ENCODE data around the gene RASD1.
"Not testable (repeated sequence)": the region's sequence is repeated elsewhere in the genome, so short reads cannot be mapped to it uniquely, and the experiment has no call there.

RASD1 gene

GRCh38 chr17:17495536-17496188, 533 bp downstream of the RASD1 start:
- peak; percentile 25 for DNase-seq

- DNase-seq = peak; percentile 48
Observed at GRCh38 chr17:17494870-17495535, 1.2 kb downstream of the RASD1 start.

GRCh38 chr17:17494499-17494869, 1.7 kb downstream of the RASD1 start:
- no peak for DNase-seq

- DNase-seq = no peak
Observed at GRCh38 chr17:17493986-17494466, 2.2 kb downstream of the RASD1 start.

GRCh38 chr17:17493249-17493985, 2.8 kb downstream of the RASD1 start:
- DNase-seq = no peak

GRCh38 chr17:17492571-17492970, 3.6 kb downstream of the RASD1 start:
- no peak for DNase-seq

GRCh38 chr17:17492085-17492484, 4.1 kb downstream of the RASD1 start:
- no peak for DNase-seq

- DNase-seq = no peak
Observed at GRCh38 chr17:17491546-17491988, 4.6 kb downstream of the RASD1 start.

GRCh38 chr17:17491031-17491471, 5.1 kb downstream of the RASD1 start:
- no peak for DNase-seq

- no peak for DNase-seq
Observed at GRCh38 chr17:17487998-17488397, 8.2 kb downstream of the RASD1 start.

GRCh38 chr17:17486416-17486815, 9.8 kb downstream of the RASD1 start:
- not testable (repeated sequence) for DNase-seq

- DNase-seq = no peak
Observed at GRCh38 chr17:17485420-17485819, 10.8 kb downstream of the RASD1 start.

GRCh38 chr17:17484451-17484899, 11.7 kb downstream of the RASD1 start:
- DNase-seq = peak; percentile 24

- DNase-seq = no peak
Observed at GRCh38 chr17:17481860-17482259, 14.3 kb downstream of the RASD1 start.

- DNase-seq = no peak
Observed at GRCh38 chr17:17480593-17481148, 15.5 kb downstream of the RASD1 start.

- DNase-seq = no peak
Observed at GRCh38 chr17:17479209-17479608, 17.0 kb downstream of the RASD1 start.

- DNase-seq = peak; percentile 91
Observed at GRCh38 chr17:17476865-17477467, 19.2 kb downstream of the RASD1 start, which contains the start of gene MED9. MED9 (plus strand) TSS chr17:17477000; CDS start chr17:17477042, 42 bp downstream.

- no peak for DNase-seq
Observed at GRCh38 chr17:17474341-17474740, 21.9 kb downstream of the RASD1 start.

- DNase-seq = no peak
Observed at GRCh38 chr17:17472333-17472920, 23.8 kb downstream of the RASD1 start.

- DNase-seq = no peak
Observed at GRCh38 chr17:17469996-17470395, 26.2 kb downstream of the RASD1 start.

- no peak for DNase-seq
Observed at GRCh38 chr17:17469358-17469757, 26.8 kb downstream of the RASD1 start.
